ENCODE results near the gene SDC1.

GRCh38 chr2:20200697-20201555 is 24.0 kb downstream of the SDC1 start:
- TF ChIP-seq SIN3A (conservative IDR thresholded peaks at IDR 0.05 in 1 of 2, IDR thresholded peaks at IDR 0.05 in 1 of 2; ENCODE audit: low read depth in 1 of 2, low read length in 2 of 2) (no peak), EZH2 (IDR thresholded peaks at IDR 0.05; ENCODE audit: low read depth, low read length, severe bottlenecking) (no peak), TAF1 (IDR thresholded peaks at IDR 0.05; ENCODE audit: low read depth, low read length) (no peak), CTCF (IDR thresholded peaks at IDR 0.05; ENCODE audit: control extremely low read depth in 1 of 3, insufficient read depth in 1 of 3, low read depth in 1 of 3, low read length in 3 of 3) (no peak), POLR2AphosphoS5 (IDR thresholded peaks at IDR 0.05; ENCODE audit: low read depth, low read length) (no peak; the same call in 1 of the 2 replicates), CEBPB (IDR thresholded peaks at IDR 0.05; ENCODE audit: low read depth, low read length) (no peak), E2F6 (IDR thresholded peaks at IDR 0.05) (no peak), MAX (IDR thresholded peaks at IDR 0.05) (no peak), JUND (IDR thresholded peaks at IDR 0.05; ENCODE audit: low read length) (no peak), POLR2A (IDR thresholded peaks at IDR 0.05; ENCODE audit: control extremely low read depth in 1 of 2, low read depth in 2 of 2, low read length in 2 of 2) (no peak)
